GM23338 (cell line): ENCODE data around the gene MRS2. TPM values are rescaled to one million over a fixed set of nuclear protein-coding genes. Genes with fewer than 3 reads are reported as not detected.

Experiments
- ATAC-seq: fragments of 200-7000 bp; cut with Tn5 transposase; 3 replicates; pipeline ENCODE4 v1.9.1; 2020
- DNase-seq: peaks from one replicate; pipeline ENCODE4 v3.0.0-alpha.2; 2015; ENCODE audit warnings: low spot score
- H2AFZ ChIP-seq: fragments of 200-600 bp; sonication (generic); 2 replicates; pipeline ENCODE4 v1.8.0; 2016; ENCODE audit warnings: antibody characterized with exemption, mild to moderate bottlenecking, moderate library complexity
- H3F3A ChIP-seq: fragments of 200-600 bp; sonication (generic); replicated peaks from 2 replicates; pipeline ENCODE4 v1.8.0; 2017; ENCODE audit warnings: antibody characterized with exemption, mixed run types, low read depth
- H3K27ac ChIP-seq: fragments of 200-600 bp; sonication (generic); 2 replicates; pipeline ENCODE4 v1.6.1; 2016; ENCODE audit warnings: low read depth
- H3K27me3 ChIP-seq: fragments of 200-600 bp; sonication (generic); 2 replicates; pipeline ENCODE4 v1.8.0; 2016; ENCODE audit warnings: mild to moderate bottlenecking, mixed run types, moderate library complexity; ENCODE audit not compliant: insufficient read depth
- H3K36me3 ChIP-seq: fragments of 200-600 bp; sonication (generic); 2 replicates; pipeline ENCODE4 v1.8.0; 2016; ENCODE audit warnings: mild to moderate bottlenecking; ENCODE audit not compliant: insufficient read depth
- H3K4me1 ChIP-seq: fragments of 200-600 bp; sonication (generic); 2 replicates; pipeline ENCODE4 v1.8.0; 2016; ENCODE audit warnings: mild to moderate bottlenecking, moderate library complexity; ENCODE audit not compliant: insufficient read depth
- H3K4me2 ChIP-seq: fragments of 200-600 bp; sonication (generic); 2 replicates; pipeline ENCODE4 v1.7.1; 2017; ENCODE audit warnings: mixed run types
- H3K4me3 ChIP-seq: fragments of 200-600 bp; sonication (generic); 2 replicates; pipeline ENCODE4 v1.6.1; 2016; ENCODE audit warnings: mixed run types
- H3K79me2 ChIP-seq: fragments of 200-600 bp; sonication (generic); replicated peaks from 2 replicates; pipeline ENCODE4 v1.8.0; 2017; ENCODE audit warnings: mild to moderate bottlenecking; ENCODE audit not compliant: insufficient read depth
- H3K9me2 ChIP-seq: fragments of 200-600 bp; sonication (generic); 2 replicates; pipeline ENCODE4 v1.8.0; 2017; ENCODE audit not compliant: insufficient read depth
- H4K20me1 ChIP-seq: fragments of 200-600 bp; sonication (generic); replicated peaks from 2 replicates; pipeline ENCODE4 v1.8.0; 2017; ENCODE audit warnings: mild to moderate bottlenecking; ENCODE audit not compliant: insufficient read depth
- H3K27ac Mint-ChIP-seq: 2 replicates; pipeline ENCODE4 v1.8.0; 2020; ENCODE audit warnings: inconsistent platforms, mild to moderate bottlenecking, moderate library complexity, mixed read lengths
- H3K27me3 Mint-ChIP-seq: 3 replicates; pipeline ENCODE4 v1.8.0; 2022; ENCODE audit warnings: low read depth, mild to moderate bottlenecking, moderate library complexity, mixed read lengths, inconsistent platforms; ENCODE audit not compliant: insufficient read depth, poor library complexity
- H3K36me3 Mint-ChIP-seq: 3 replicates; pipeline ENCODE4 v1.8.0; 2021; ENCODE audit warnings: low read depth, mild to moderate bottlenecking, inconsistent platforms, moderate library complexity, mixed read lengths
- H3K4me1 Mint-ChIP-seq: 3 replicates; pipeline ENCODE4 v1.8.0; 2020; ENCODE audit warnings: mild to moderate bottlenecking, inconsistent platforms, mixed read lengths
- H3K4me3 Mint-ChIP-seq: 3 replicates; pipeline ENCODE4 v1.8.0; 2021; ENCODE audit warnings: moderate library complexity, mild to moderate bottlenecking, inconsistent platforms, mixed read lengths
- H3K9me3 Mint-ChIP-seq: 3 replicates; pipeline ENCODE4 v1.8.0; 2020; ENCODE audit warnings: moderate library complexity, mild to moderate bottlenecking, inconsistent platforms, mixed read lengths
- CREB1 ChIP-seq: fragments of 250-450 bp; sonication (Bioruptor Pico); IDR thresholded peaks from 2 replicates; pipeline ENCODE4 v1.5.0; 2020; ENCODE audit warnings: low read depth, mild to moderate bottlenecking, moderate library complexity
- CTCF ChIP-seq, 2 experiments: fragments of 200-600 bp in 1 of 2; sonication (generic) in 1 of 2; conservative IDR thresholded peaks; 2 replicates each; pipeline versions ENCODE4 v1.5.1 to v1.6.1; 2016 to 2017; ENCODE audit warnings: antibody characterized with exemption in 2 of 2, low read depth in 2 of 2, mild to moderate bottlenecking in 2 of 2, moderate library complexity in 1 of 2
- ETS1 ChIP-seq: IDR thresholded peaks from 2 replicates; pipeline ENCODE4 v1.6.1; 2016; ENCODE audit warnings: antibody characterized with exemption
- EZH2 ChIP-seq: fragments of 200-600 bp; sonication (generic); IDR thresholded peaks from one replicate; pipeline ENCODE4 v1.8.0; 2017; ENCODE audit warnings: antibody characterized with exemption, mild to moderate bottlenecking, low read depth; ENCODE audit not compliant: unreplicated experiment
- EZH2phosphoT487 ChIP-seq: fragments of 200-600 bp; sonication (generic); IDR thresholded peaks from one replicate; pipeline ENCODE4 v1.8.1; 2018; ENCODE audit warnings: antibody characterized with exemption; ENCODE audit not compliant: unreplicated experiment
- JUNB ChIP-seq: IDR thresholded peaks from one replicate; pipeline ENCODE4 v1.6.1; 2016; ENCODE audit warnings: antibody characterized with exemption; ENCODE audit not compliant: unreplicated experiment
- NANOG ChIP-seq: IDR thresholded peaks from 2 replicates; pipeline ENCODE4 v1.6.1; 2016; ENCODE audit warnings: antibody characterized with exemption, borderline replicate concordance
- POLR2AphosphoS5 ChIP-seq: IDR thresholded peaks from 2 replicates; pipeline ENCODE4 v1.6.1; 2016; ENCODE audit warnings: antibody characterized with exemption, low read depth
- REST ChIP-seq: IDR thresholded peaks from one replicate; pipeline ENCODE4 v1.6.1; 2018; ENCODE audit warnings: antibody characterized with exemption; ENCODE audit not compliant: unreplicated experiment
- STAT1 ChIP-seq: IDR thresholded peaks from one replicate; pipeline ENCODE4 v1.6.1; 2016; ENCODE audit warnings: antibody characterized with exemption; ENCODE audit not compliant: unreplicated experiment
- ZNF114 ChIP-seq: fragments of 250-450 bp; sonication (Bioruptor Pico); IDR thresholded peaks from 2 replicates; pipeline ENCODE4 v1.5.0; 2020; ENCODE audit warnings: mild to moderate bottlenecking, moderate library complexity
- ZNF331 ChIP-seq: fragments of 250-450 bp; sonication (Bioruptor Pico); IDR thresholded peaks from 2 replicates; pipeline ENCODE4 v1.5.0; 2020; ENCODE audit warnings: low read depth, mild to moderate bottlenecking, moderate library complexity
- ZNF462 ChIP-seq: fragments of 250-450 bp; sonication (Bioruptor Pico); IDR thresholded peaks from 2 replicates; pipeline ENCODE4 v1.5.0; 2020; ENCODE audit warnings: mild to moderate bottlenecking, moderate library complexity
- polyA plus RNA-seq: library from polyadenylated mRNA; unstranded; fragments of >200 nt; fragmentation: Nextera tagmentation; extraction: Ambion mirVana; gene quantifications from 2 replicates; pipeline ENCODE4 v1.2.1, GENCODE V29; 2016
- total RNA-seq: library from RNA; depleted of rRNA; stranded (reverse); fragments of >200 nt; shearing (Covaris generic); gene quantifications from 2 replicates; pipeline ENCODE4 v1.2.3, GENCODE V29; 2014

The MRS2 gene
- total and polyA plus RNA-seq, 2 experiments from 2014 or later, result 80.9 to 125 TPM

GRCh38 chr6:24374612-24375011, 28.1 kb upstream of the MRS2 start:
- no peak overlapping the region for H3K4me3 ChIP-seq
- H3K36me3 Mint-ChIP-seq, result no peaks in the 10 kb centered on the region
- H3K27me3 Mint-ChIP-seq, result no peaks in the 10 kb centered on the region
- no peaks in the 10 kb centered on the region for H3K27me3 ChIP-seq
- H3K4me3 Mint-ChIP-seq, result no peak overlapping the region
- no peaks in the 10 kb centered on the region for H3K79me2 ChIP-seq
- peaks cover 10% of the 10 kb centered on the region for H3K4me1 Mint-ChIP-seq
- ATAC-seq, result no peak
- no peak overlapping the region for H3K27ac ChIP-seq
- no peaks in the 10 kb centered on the region; the same call in 1 of the 2 replicates for H3K4me1 ChIP-seq
- no peaks in the 10 kb centered on the region for H3F3A ChIP-seq
- H4K20me1 ChIP-seq, result no peaks in the 10 kb centered on the region
- TF ChIP-seq REST (no peak), STAT1 (no peak), EZH2phosphoT487 (no peak), ETS1 (no peak), CREB1 (no peak), ZNF462 (no peak), NANOG (no peak), JUNB (no peak), EZH2 (no peak), CTCF (conservative IDR thresholded peaks at IDR 0.05; ENCODE audit: low read depth in 2 of 2) (no peak), POLR2AphosphoS5 (no peak), ZNF331 (no peak), ZNF114 (no peak)
- no peaks in the 10 kb centered on the region; the same call in none of the 3 replicates for H3K9me3 Mint-ChIP-seq
- H2AFZ ChIP-seq, result peak overlapping the region; percentile 83; the same call in 1 of the 2 replicates
- H3K9me2 ChIP-seq, result 0 out of 2 replicates have a peak, but pooled peaks cover 3% of the 10 kb centered on the region
- no peaks in the 10 kb centered on the region for H3K36me3 ChIP-seq
- no peak overlapping the region for H3K27ac Mint-ChIP-seq
- no peak for DNase-seq
- no peak overlapping the region for H3K4me2 ChIP-seq
